Adrenal gland (tissue), 5 donors: ENCODE data around the gene LRRC8E.

Source experiments
- CTCF ChIP-seq, 6 experiments: fragments of 450-650 bp in 4 of 6; fragments of 200-600 bp in 2 of 6; sonication (generic) in 1 of 6; IDR thresholded peaks; 1 replicate in 5 of 6; 2 replicates in 1 of 6; pipeline versions ENCODE4 v1.5.1 to v1.8.0; 2016 to 2021; ENCODE audit warnings: antibody characterized with exemption in 6 of 6, mild to moderate bottlenecking in 2 of 6, moderate library complexity in 1 of 6
- POLR2A ChIP-seq, 2 donors: fragments of 450-650 bp; IDR thresholded peaks; one replicate each; pipeline ENCODE4 v1.6.1; 2017; ENCODE audit warnings: antibody characterized with exemption in 2 of 2, mild to moderate bottlenecking in 2 of 2, moderate library complexity in 1 of 2
- donor health status: DM: no; HTN: no; CAD: no.

GRCh38 chr19:7916103-7916954 is 28.0 kb downstream of the LRRC8E start:
- TF ChIP-seq CTCF (IDR thresholded peaks at IDR 0.05): no peak
- peak in 1 of 2 donors; percentile 6 for TF ChIP-seq POLR2A (IDR thresholded peaks at IDR 0.05)
